GM23248 (cell line): ENCODE measurements around the gene SLC29A4.

Experiments
- EZH2 ChIP-seq: fragments of 200-600 bp; sonication (generic); IDR thresholded peaks from 2 replicates; pipeline ENCODE4 v1.6.1; 2018; ENCODE audit warnings: antibody characterized with exemption, mild to moderate bottlenecking; ENCODE audit not compliant: insufficient read depth, poor library complexity, severe bottlenecking
- EZH2phosphoT487 ChIP-seq: fragments of 200-600 bp; sonication (generic); IDR thresholded peaks from 2 replicates; pipeline ENCODE4 v1.6.1; 2018; ENCODE audit warnings: antibody characterized with exemption, moderate library complexity, mild to moderate bottlenecking, low read depth; ENCODE audit not compliant: insufficient read depth

DNA sequence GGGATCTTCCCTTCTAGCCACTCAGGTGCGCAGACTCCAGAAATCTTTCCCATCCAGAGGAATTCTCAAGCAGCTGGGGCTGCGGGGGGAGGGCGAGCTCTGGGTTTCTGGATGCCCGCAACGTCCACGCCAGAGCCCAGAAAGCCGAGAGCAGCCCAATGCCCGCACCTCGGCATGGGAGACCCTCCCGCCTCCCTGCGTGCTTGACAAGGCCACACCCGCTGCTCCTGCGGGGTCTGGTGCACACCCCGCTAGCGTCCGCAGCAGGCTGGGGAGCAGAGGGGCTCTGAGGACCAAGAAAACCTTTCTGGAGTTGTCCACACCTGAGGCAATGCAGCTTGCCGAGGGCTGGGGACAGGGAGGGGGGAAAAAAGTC, 66.2 kb downstream of the SLC29A4 start:
- TF ChIP-seq EZH2 = no peak
- TF ChIP-seq EZH2phosphoT487 = no peak
